WTC11 (cell line): ENCODE data around the gene TMEM150B. TPM values are rescaled to one million over a fixed set of nuclear protein-coding genes. Genes with fewer than 3 reads are reported as not detected.

Experiments
- ATAC-seq: fragments of 200-7000 bp; cut with Tn5 transposase; 2 replicates; pipeline ENCODE4 v1.10.0; 2021; ENCODE audit warnings: mild to moderate bottlenecking, moderate library complexity
- CTCF ChIA-PET: fragments of 300-600 bp; sonication (Branson Sonifier 250); formaldehyde crosslinking; loops from one replicate; lab custom pipeline; 2021; ENCODE audit warnings: antibody characterized with exemption; lab: Charles Lee
- POLR2A ChIA-PET: fragments of 350-600 bp; sonication (Branson Sonifier 250); formaldehyde crosslinking; loops from one replicate; lab custom pipeline; 2021; ENCODE audit warnings: antibody characterized with exemption; lab: Charles Lee
- DNase-seq: peaks from one replicate; pipeline ENCODE4 v3.0.0; 2021; ENCODE audit warnings: low spot score
- H3K27ac Mint-ChIP-seq: 2 replicates; pipeline ENCODE4 v1.8.0; 2021; ENCODE audit warnings: mixed read lengths
- H3K27me3 Mint-ChIP-seq: 2 replicates; pipeline ENCODE4 v1.8.0; 2021; ENCODE audit warnings: low read depth, mild to moderate bottlenecking, moderate library complexity, mixed read lengths
- H3K36me3 Mint-ChIP-seq: 2 replicates; pipeline ENCODE4 v1.8.0; 2021; ENCODE audit warnings: mixed read lengths
- H3K4me1 Mint-ChIP-seq: 2 replicates; pipeline ENCODE4 v1.8.0; 2022; ENCODE audit warnings: mixed read lengths
- H3K4me3 Mint-ChIP-seq: 2 replicates; pipeline ENCODE4 v1.8.0; 2021; ENCODE audit warnings: mild to moderate bottlenecking, moderate library complexity, mixed read lengths
- H3K9me3 Mint-ChIP-seq: 2 replicates; pipeline ENCODE4 v1.8.0; 2021; ENCODE audit warnings: mixed read lengths
- FOXK1 ChIP-seq: sonication (generic); formaldehyde crosslinking; IDR thresholded peaks from 2 replicates; pipeline ENCODE4 v1.8.0; 2022; ENCODE audit warnings: mild to moderate bottlenecking, moderate library complexity, missing genetic modification reagents
- FOXP1 ChIP-seq: sonication (generic); formaldehyde crosslinking; IDR thresholded peaks from 2 replicates; pipeline ENCODE4 v1.8.0; 2022; ENCODE audit warnings: missing genetic modification reagents, mild to moderate bottlenecking, moderate library complexity, borderline replicate concordance
- MXD4 ChIP-seq: fragments of 250-450 bp; sonication (Bioruptor Pico); IDR thresholded peaks from 2 replicates; pipeline ENCODE4 v1.8.0; 2021; ENCODE audit warnings: mild to moderate bottlenecking, moderate library complexity, borderline replicate concordance
- NFE2L1 ChIP-seq: sonication (generic); formaldehyde crosslinking; IDR thresholded peaks from 2 replicates; pipeline ENCODE4 v1.8.1; 2023; ENCODE audit warnings: missing genetic modification reagents
- OVOL2 ChIP-seq: fragments of 250-450 bp; sonication (Bioruptor Pico); IDR thresholded peaks from 2 replicates; pipeline ENCODE4 v1.9.0; 2021; ENCODE audit warnings: mild to moderate bottlenecking, borderline replicate concordance
- SMAD3 ChIP-seq: sonication (generic); formaldehyde crosslinking; IDR thresholded peaks from 2 replicates; pipeline ENCODE4 v1.8.0; 2022; ENCODE audit warnings: missing genetic modification reagents, mild to moderate bottlenecking, borderline replicate concordance
- SMAD4 ChIP-seq: sonication (generic); formaldehyde crosslinking; IDR thresholded peaks from 2 replicates; pipeline ENCODE4 v1.8.0; 2022; ENCODE audit warnings: mild to moderate bottlenecking, missing genetic modification reagents
- SOX15 ChIP-seq: fragments of 250-450 bp; sonication (Bioruptor Pico); IDR thresholded peaks from 2 replicates; pipeline ENCODE4 v1.9.0; 2021; ENCODE audit warnings: mild to moderate bottlenecking
- TEAD1 ChIP-seq: sonication (generic); formaldehyde crosslinking; IDR thresholded peaks from 2 replicates; pipeline ENCODE4 v1.8.0; 2022; ENCODE audit warnings: mild to moderate bottlenecking, missing genetic modification reagents
- ZNF138 ChIP-seq: sonication (generic); formaldehyde crosslinking; conservative IDR thresholded peaks from 2 replicates; pipeline ENCODE4 v1.8.1; 2022; ENCODE audit warnings: mild to moderate bottlenecking, moderate library complexity, missing genetic modification reagents
- total RNA-seq: library from RNA; stranded (reverse); gene quantifications from 3 replicates; pipeline ENCODE4 v1.2.3, GENCODE V29; 2021
- TF ChIP-seq, protein P1 (sequence below): fragments of 250-450 bp; sonication (Bioruptor Pico); IDR thresholded peaks from 2 replicates; pipeline ENCODE4 v2.1.2; 2022; ENCODE audit warnings: mild to moderate bottlenecking, moderate library complexity
- TF ChIP-seq, protein P2 (sequence below): sonication (generic); formaldehyde crosslinking; conservative IDR thresholded peaks from 2 replicates; pipeline ENCODE4 v1.8.1; 2023; ENCODE audit warnings: mild to moderate bottlenecking, low read depth, missing genetic modification reagents, moderate library complexity
- TF ChIP-seq, protein P3 (sequence below): fragments of 250-450 bp; sonication (Bioruptor Pico); IDR thresholded peaks from 2 replicates; pipeline ENCODE4 v1.9.0; 2021; ENCODE audit warnings: mild to moderate bottlenecking, borderline replicate concordance
- TF ChIP-seq, protein P4 (sequence below): sonication (generic); formaldehyde crosslinking; IDR thresholded peaks from 2 replicates; pipeline ENCODE4 v1.8.0; 2023; ENCODE audit warnings: missing genetic modification reagents, mild to moderate bottlenecking, borderline replicate concordance
- TF ChIP-seq, protein P5 (sequence below): sonication (generic); formaldehyde crosslinking; IDR thresholded peaks from 2 replicates; pipeline ENCODE4 v1.8.0; 2022; ENCODE audit warnings: mild to moderate bottlenecking, missing genetic modification reagents
- TF ChIP-seq, protein P6 (sequence below): fragments of 250-450 bp; sonication (Bioruptor Pico); IDR thresholded peaks from 2 replicates; pipeline ENCODE4 v1.9.0; 2021; ENCODE audit warnings: moderate library complexity, mild to moderate bottlenecking, inconsistent platforms, borderline replicate concordance
- TF ChIP-seq, protein P7 (sequence below): sonication (generic); formaldehyde crosslinking; conservative IDR thresholded peaks from 2 replicates; pipeline ENCODE4 v1.8.1; 2022; ENCODE audit warnings: mild to moderate bottlenecking, missing genetic modification reagents
- TF ChIP-seq, protein P8 (sequence below): fragments of 250-450 bp; sonication (Bioruptor Pico); IDR thresholded peaks from 2 replicates; pipeline ENCODE4 v1.9.0; 2021; ENCODE audit warnings: mild to moderate bottlenecking

The TMEM150B gene
- total RNA-seq, 1 experiment from 2014 or later: 0.44 TPM

DNA sequence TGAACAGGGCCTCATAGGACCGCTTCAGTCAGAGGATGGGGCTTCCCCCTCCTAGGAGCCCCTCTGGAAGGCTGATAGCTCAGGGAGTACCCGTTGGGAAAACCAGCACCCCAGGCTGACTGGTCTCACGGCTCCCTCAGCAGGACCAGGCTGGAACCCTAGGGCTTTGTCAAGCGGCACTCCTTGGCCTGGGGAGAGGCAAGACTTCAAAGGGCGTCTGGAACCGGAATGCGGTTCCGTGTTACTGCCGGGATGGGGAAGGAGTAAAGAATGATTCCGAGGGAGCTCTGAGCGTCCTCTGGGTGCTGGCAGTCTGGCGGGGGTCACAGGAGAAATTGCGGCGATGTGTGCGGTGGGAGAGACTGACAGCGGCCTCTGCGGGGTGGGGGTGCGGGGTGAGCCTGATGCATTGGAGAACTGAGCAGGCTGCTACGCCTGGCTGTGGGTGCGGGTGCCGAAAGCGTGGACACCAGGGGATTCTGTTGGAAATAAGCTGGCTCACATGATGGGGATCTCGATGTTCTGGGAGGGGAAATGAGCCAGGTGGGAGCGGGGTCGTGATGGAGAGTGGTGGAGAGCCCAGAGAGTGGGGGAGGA is 27.5 kb upstream of the TMEM150B start:
- no peak for DNase-seq
- TF ChIP-seq, protein P1, sequence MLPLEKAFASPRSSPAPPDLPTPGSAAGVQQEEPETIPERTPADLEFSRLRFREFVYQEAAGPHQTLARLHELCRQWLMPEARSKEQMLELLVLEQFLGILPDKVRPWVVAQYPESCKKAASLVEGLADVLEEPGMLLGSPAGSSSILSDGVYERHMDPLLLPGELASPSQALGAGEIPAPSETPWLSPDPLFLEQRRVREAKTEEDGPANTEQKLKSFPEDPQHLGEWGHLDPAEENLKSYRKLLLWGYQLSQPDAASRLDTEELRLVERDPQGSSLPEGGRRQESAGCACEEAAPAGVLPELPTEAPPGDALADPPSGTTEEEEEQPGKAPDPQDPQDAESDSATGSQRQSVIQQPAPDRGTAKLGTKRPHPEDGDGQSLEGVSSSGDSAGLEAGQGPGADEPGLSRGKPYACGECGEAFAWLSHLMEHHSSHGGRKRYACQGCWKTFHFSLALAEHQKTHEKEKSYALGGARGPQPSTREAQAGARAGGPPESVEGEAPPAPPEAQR (CRISPR knock-in tag): no peak
- Mint-ChIP-seq H3K36me3 (no peaks in the 10 kb centered on the region), H3K4me1 (peaks cover 51% of the 10 kb centered on the region), H3K27ac (no peak overlapping the region), H3K27me3 (peaks cover 69% of the 10 kb centered on the region), H3K4me3 (peak overlapping the region; percentile 69), H3K9me3 (no peaks in the 10 kb centered on the region)
- no peak for ATAC-seq
- ChIA-PET POLR2A (interaction anchor here (1.6 kb wide), 1 partner anchor 13 kb away, joined by 5 read pairs; no protein-coding TSS in a partner anchor), CTCF (interaction anchor here (0.6 to 1.5 kb wide), 5 partner anchors 9 to 913 kb away, joined by 3 to 5 read pairs (median 3); no protein-coding TSS in a partner anchor)

DNA sequence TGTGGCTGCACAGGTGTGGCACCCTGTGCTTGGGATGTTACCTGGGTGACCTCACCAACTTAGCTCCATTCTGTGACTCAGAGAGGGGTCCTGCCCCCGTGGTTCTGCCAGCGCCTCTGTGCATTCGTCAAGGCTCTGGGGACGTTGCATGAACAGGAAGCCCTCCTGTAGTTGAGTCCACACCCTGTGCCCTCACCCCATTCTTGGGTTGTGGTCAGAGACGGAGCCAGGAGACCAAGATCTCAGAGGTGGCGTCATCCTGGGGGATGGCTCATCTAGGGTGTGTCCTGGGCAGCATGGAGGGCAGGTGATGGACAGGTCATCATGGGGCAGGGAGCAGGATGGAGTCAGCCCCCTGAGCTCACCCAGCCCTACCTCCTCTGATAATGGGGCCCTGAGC is 26.9 kb upstream of the TMEM150B start:
- no peak overlapping the region for H3K27ac Mint-ChIP-seq
- POLR2A ChIA-PET: interaction anchor here (1.6 kb wide), 1 partner anchor 13 kb away, joined by 5 read pairs; no protein-coding TSS in a partner anchor
- no peak for DNase-seq
- H3K9me3 Mint-ChIP-seq: no peaks in the 10 kb centered on the region
- H3K27me3 Mint-ChIP-seq: peaks cover 63% of the 10 kb centered on the region
- CTCF ChIA-PET: interaction anchor here (1.5 kb wide), 1 partner anchor 51 kb away, joined by 5 read pairs; no protein-coding TSS in a partner anchor
- H3K36me3 Mint-ChIP-seq: no peaks in the 10 kb centered on the region
- H3K4me3 Mint-ChIP-seq: no peak overlapping the region
- ATAC-seq: no peak
- peaks cover 51% of the 10 kb centered on the region for H3K4me1 Mint-ChIP-seq
- TF ChIP-seq FOXK1 (CRISPR knock-in tag) (no peak), MXD4 (CRISPR knock-in tag) (no peak), OVOL2 (no peak), SMAD3 (CRISPR knock-in tag) (no peak), ZNF138 (CRISPR knock-in tag) (no peak), TEAD1 (CRISPR knock-in tag) (no peak), FOXP1 (CRISPR knock-in tag) (no peak), NFE2L1 (CRISPR knock-in tag) (no peak), SOX15 (CRISPR knock-in tag) (no peak), SMAD4 (no peak)
- TF ChIP-seq, protein P2, sequence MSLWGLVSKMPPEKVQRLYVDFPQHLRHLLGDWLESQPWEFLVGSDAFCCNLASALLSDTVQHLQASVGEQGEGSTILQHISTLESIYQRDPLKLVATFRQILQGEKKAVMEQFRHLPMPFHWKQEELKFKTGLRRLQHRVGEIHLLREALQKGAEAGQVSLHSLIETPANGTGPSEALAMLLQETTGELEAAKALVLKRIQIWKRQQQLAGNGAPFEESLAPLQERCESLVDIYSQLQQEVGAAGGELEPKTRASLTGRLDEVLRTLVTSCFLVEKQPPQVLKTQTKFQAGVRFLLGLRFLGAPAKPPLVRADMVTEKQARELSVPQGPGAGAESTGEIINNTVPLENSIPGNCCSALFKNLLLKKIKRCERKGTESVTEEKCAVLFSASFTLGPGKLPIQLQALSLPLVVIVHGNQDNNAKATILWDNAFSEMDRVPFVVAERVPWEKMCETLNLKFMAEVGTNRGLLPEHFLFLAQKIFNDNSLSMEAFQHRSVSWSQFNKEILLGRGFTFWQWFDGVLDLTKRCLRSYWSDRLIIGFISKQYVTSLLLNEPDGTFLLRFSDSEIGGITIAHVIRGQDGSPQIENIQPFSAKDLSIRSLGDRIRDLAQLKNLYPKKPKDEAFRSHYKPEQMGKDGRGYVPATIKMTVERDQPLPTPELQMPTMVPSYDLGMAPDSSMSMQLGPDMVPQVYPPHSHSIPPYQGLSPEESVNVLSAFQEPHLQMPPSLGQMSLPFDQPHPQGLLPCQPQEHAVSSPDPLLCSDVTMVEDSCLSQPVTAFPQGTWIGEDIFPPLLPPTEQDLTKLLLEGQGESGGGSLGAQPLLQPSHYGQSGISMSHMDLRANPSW (CRISPR knock-in tag): no peak
- TF ChIP-seq, protein P3, sequence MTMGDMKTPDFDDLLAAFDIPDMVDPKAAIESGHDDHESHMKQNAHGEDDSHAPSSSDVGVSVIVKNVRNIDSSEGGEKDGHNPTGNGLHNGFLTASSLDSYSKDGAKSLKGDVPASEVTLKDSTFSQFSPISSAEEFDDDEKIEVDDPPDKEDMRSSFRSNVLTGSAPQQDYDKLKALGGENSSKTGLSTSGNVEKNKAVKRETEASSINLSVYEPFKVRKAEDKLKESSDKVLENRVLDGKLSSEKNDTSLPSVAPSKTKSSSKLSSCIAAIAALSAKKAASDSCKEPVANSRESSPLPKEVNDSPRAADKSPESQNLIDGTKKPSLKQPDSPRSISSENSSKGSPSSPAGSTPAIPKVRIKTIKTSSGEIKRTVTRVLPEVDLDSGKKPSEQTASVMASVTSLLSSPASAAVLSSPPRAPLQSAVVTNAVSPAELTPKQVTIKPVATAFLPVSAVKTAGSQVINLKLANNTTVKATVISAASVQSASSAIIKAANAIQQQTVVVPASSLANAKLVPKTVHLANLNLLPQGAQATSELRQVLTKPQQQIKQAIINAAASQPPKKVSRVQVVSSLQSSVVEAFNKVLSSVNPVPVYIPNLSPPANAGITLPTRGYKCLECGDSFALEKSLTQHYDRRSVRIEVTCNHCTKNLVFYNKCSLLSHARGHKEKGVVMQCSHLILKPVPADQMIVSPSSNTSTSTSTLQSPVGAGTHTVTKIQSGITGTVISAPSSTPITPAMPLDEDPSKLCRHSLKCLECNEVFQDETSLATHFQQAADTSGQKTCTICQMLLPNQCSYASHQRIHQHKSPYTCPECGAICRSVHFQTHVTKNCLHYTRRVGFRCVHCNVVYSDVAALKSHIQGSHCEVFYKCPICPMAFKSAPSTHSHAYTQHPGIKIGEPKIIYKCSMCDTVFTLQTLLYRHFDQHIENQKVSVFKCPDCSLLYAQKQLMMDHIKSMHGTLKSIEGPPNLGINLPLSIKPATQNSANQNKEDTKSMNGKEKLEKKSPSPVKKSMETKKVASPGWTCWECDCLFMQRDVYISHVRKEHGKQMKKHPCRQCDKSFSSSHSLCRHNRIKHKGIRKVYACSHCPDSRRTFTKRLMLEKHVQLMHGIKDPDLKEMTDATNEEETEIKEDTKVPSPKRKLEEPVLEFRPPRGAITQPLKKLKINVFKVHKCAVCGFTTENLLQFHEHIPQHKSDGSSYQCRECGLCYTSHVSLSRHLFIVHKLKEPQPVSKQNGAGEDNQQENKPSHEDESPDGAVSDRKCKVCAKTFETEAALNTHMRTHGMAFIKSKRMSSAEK (CRISPR knock-in tag): no peak
- TF ChIP-seq, protein P4, sequence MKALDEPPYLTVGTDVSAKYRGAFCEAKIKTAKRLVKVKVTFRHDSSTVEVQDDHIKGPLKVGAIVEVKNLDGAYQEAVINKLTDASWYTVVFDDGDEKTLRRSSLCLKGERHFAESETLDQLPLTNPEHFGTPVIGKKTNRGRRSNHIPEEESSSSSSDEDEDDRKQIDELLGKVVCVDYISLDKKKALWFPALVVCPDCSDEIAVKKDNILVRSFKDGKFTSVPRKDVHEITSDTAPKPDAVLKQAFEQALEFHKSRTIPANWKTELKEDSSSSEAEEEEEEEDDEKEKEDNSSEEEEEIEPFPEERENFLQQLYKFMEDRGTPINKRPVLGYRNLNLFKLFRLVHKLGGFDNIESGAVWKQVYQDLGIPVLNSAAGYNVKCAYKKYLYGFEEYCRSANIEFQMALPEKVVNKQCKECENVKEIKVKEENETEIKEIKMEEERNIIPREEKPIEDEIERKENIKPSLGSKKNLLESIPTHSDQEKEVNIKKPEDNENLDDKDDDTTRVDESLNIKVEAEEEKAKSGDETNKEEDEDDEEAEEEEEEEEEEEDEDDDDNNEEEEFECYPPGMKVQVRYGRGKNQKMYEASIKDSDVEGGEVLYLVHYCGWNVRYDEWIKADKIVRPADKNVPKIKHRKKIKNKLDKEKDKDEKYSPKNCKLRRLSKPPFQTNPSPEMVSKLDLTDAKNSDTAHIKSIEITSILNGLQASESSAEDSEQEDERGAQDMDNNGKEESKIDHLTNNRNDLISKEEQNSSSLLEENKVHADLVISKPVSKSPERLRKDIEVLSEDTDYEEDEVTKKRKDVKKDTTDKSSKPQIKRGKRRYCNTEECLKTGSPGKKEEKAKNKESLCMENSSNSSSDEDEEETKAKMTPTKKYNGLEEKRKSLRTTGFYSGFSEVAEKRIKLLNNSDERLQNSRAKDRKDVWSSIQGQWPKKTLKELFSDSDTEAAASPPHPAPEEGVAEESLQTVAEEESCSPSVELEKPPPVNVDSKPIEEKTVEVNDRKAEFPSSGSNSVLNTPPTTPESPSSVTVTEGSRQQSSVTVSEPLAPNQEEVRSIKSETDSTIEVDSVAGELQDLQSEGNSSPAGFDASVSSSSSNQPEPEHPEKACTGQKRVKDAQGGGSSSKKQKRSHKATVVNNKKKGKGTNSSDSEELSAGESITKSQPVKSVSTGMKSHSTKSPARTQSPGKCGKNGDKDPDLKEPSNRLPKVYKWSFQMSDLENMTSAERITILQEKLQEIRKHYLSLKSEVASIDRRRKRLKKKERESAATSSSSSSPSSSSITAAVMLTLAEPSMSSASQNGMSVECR (CRISPR knock-in tag): no peak
- TF ChIP-seq, protein P5, sequence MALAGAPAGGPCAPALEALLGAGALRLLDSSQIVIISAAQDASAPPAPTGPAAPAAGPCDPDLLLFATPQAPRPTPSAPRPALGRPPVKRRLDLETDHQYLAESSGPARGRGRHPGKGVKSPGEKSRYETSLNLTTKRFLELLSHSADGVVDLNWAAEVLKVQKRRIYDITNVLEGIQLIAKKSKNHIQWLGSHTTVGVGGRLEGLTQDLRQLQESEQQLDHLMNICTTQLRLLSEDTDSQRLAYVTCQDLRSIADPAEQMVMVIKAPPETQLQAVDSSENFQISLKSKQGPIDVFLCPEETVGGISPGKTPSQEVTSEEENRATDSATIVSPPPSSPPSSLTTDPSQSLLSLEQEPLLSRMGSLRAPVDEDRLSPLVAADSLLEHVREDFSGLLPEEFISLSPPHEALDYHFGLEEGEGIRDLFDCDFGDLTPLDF (CRISPR knock-in tag): no peak
- TF ChIP-seq, protein P6, sequence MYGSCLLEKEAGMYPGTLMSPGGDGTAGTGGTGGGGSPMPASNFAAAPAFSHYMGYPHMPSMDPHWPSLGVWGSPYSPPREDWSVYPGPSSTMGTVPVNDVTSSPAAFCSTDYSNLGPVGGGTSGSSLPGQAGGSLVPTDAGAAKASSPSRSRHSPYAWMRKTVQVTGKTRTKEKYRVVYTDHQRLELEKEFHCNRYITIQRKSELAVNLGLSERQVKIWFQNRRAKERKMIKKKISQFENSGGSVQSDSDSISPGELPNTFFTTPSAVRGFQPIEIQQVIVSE (CRISPR knock-in tag): no peak
- TF ChIP-seq, protein P7, sequence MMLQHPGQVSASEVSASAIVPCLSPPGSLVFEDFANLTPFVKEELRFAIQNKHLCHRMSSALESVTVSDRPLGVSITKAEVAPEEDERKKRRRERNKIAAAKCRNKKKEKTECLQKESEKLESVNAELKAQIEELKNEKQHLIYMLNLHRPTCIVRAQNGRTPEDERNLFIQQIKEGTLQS (CRISPR knock-in tag): no peak
- TF ChIP-seq, protein P8, sequence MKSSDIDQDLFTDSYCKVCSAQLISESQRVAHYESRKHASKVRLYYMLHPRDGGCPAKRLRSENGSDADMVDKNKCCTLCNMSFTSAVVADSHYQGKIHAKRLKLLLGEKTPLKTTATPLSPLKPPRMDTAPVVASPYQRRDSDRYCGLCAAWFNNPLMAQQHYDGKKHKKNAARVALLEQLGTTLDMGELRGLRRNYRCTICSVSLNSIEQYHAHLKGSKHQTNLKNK (CRISPR knock-in tag): no peak
